Stimulated activated CD4-positive, alpha-beta T cell treated with anti-CD3 and anti-CD28 coated beads, Interleukin-4, amount 100 ng/mL, for 24 hours (primary cell): ENCODE data around the gene C1orf35.

ENCODE experiments used
- DNase-seq: peaks from one replicate; pipeline ENCODE4 v3.0.0-alpha.2; 2020

Gene C1orf35

GRCh38 chr1:228077565-228078330, 25.4 kb downstream of the C1orf35 start:
- DNase-seq: no peak

GRCh38 chr1:228076796-228077430, 26.2 kb downstream of the C1orf35 start:
- no peak for DNase-seq

- no peak for DNase-seq
These were observed 27.3 kb downstream of the C1orf35 start for GRCh38 chr1:228075801-228076271.

GRCh38 chr1:228074954-228075730, 28.0 kb downstream of the C1orf35 start:
- DNase-seq: no peak

- no peak for DNase-seq
These were observed 29.1 kb downstream of the C1orf35 start for GRCh38 chr1:228073857-228074545.

GRCh38 chr1:228073061-228073856, 29.9 kb downstream of the C1orf35 start:
- no peak for DNase-seq

- DNase-seq: no peak
These were observed 30.5 kb downstream of the C1orf35 start for GRCh38 chr1:228072658-228073043.

- DNase-seq: no peak
These were observed 31.1 kb downstream of the C1orf35 start for GRCh38 chr1:228071839-228072657.

GRCh38 chr1:228070851-228071250, 32.3 kb downstream of the C1orf35 start:
- no peak for DNase-seq

GRCh38 chr1:228070173-228070572, 33.0 kb downstream of the C1orf35 start:
- no peak for DNase-seq

- DNase-seq: no peak
These were observed 34.8 kb downstream of the C1orf35 start for GRCh38 chr1:228068359-228068758.

GRCh38 chr1:228066891-228067654, 36.1 kb downstream of the C1orf35 start:
- no peak for DNase-seq

GRCh38 chr1:228066416-228066815, 36.7 kb downstream of the C1orf35 start:
- no peak for DNase-seq

- DNase-seq: no peak
These were observed 37.4 kb downstream of the C1orf35 start for GRCh38 chr1:228065543-228066347.

- no peak for DNase-seq
These were observed 38.2 kb downstream of the C1orf35 start for GRCh38 chr1:228064741-228065542.

GRCh38 chr1:228064296-228064695, 38.8 kb downstream of the C1orf35 start:
- no peak for DNase-seq

- no peak for DNase-seq
These were observed 39.6 kb downstream of the C1orf35 start for GRCh38 chr1:228063251-228064191.
